Keratinocyte (primary cell): ENCODE results near the gene VEGFB. TPM values are rescaled to one million over a fixed set of nuclear protein-coding genes. Genes with fewer than 3 reads are reported as not detected.
A peak's percentile ranks its signal among the peaks of the same experiment; 100 is the strongest.

Experiments
- DNase-seq: peaks from one replicate; pipeline ENCODE4 v3.0.0-alpha.2; 2011; ENCODE audit warnings: low read depth, missing footprints, low spot score
- FAIRE-seq: peaks from 2 replicates; lab custom pipeline; 2011; peaks lifted over from hg19 to GRCh38; lab: Jason Lieb, UNC
- H2AFZ ChIP-seq: 2 replicates; pipeline ENCODE4 v1.6.0; 2012; ENCODE audit warnings: low read length, control low read depth, inconsistent platforms; ENCODE audit not compliant: control insufficient read depth
- H3K27ac ChIP-seq: 2 replicates; pipeline ENCODE4 v1.5.1; 2011; ENCODE audit warnings: low read length; ENCODE audit not compliant: control insufficient read depth, insufficient read depth
- H3K27me3 ChIP-seq: 3 replicates; pipeline ENCODE4 v1.6.0; 2011; ENCODE audit warnings: low read length; ENCODE audit not compliant: control insufficient read depth, insufficient read depth; ENCODE audit errors: extremely low read depth
- H3K36me3 ChIP-seq, 2 experiments: 2 replicates in 1 of 2; 3 replicates in 1 of 2; pipeline ENCODE4 v1.5.1; 2011; ENCODE audit warnings: low read length in 2 of 2, mild to moderate bottlenecking in 1 of 2; ENCODE audit not compliant: control insufficient read depth in 2 of 2, insufficient read depth in 2 of 2; ENCODE audit errors: extremely low read depth in 1 of 2
- H3K4me1 ChIP-seq: 3 replicates; pipeline ENCODE4 v1.5.1; 2011; ENCODE audit warnings: low read length; ENCODE audit not compliant: control insufficient read depth, insufficient read depth; ENCODE audit errors: extremely low read depth
- H3K4me2 ChIP-seq: 3 replicates; pipeline ENCODE4 v1.6.0; 2011; ENCODE audit warnings: low read depth, low read length; ENCODE audit not compliant: control insufficient read depth, insufficient read depth; ENCODE audit errors: extremely low read depth
- H3K4me3 ChIP-seq, 3 experiments: fragments of 200-600 bp in 1 of 3; sonication (generic) in 1 of 3; 2 replicates in 2 of 3; 3 replicates in 1 of 3; pipeline ENCODE4 v1.5.1; 2011 to 2016; ENCODE audit warnings: low read length in 3 of 3, mild to moderate bottlenecking in 3 of 3, control low read depth in 2 of 3, inconsistent platforms in 1 of 3, low read depth in 1 of 3, mixed read lengths in 1 of 3, mixed run types in 1 of 3, moderate library complexity in 1 of 3; ENCODE audit not compliant: control insufficient read depth in 2 of 3, insufficient read depth in 2 of 3; ENCODE audit errors: extremely low read depth in 1 of 3
- H3K79me2 ChIP-seq: 2 replicates; pipeline ENCODE4 v1.6.0; 2012; ENCODE audit warnings: low read length; ENCODE audit not compliant: control insufficient read depth, insufficient read depth
- H3K9ac ChIP-seq: 3 replicates; pipeline ENCODE4 v1.6.0; 2011; ENCODE audit warnings: low read length; ENCODE audit not compliant: control insufficient read depth, insufficient read depth; ENCODE audit errors: extremely low read depth
- H3K9me1 ChIP-seq: 3 replicates; pipeline ENCODE4 v1.6.0; 2011; ENCODE audit warnings: low read length; ENCODE audit not compliant: control insufficient read depth, insufficient read depth; ENCODE audit errors: extremely low read depth
- H3K9me3 ChIP-seq: 2 replicates; pipeline ENCODE4 v1.5.1; 2012; ENCODE audit warnings: low read depth, low read length; ENCODE audit not compliant: control insufficient read depth
- H4K20me1 ChIP-seq: 3 replicates; pipeline ENCODE4 v1.6.0; 2011; ENCODE audit warnings: low read length; ENCODE audit not compliant: control insufficient read depth, insufficient read depth; ENCODE audit errors: extremely low read depth
- EZH2 ChIP-seq: IDR thresholded peaks from one replicate; pipeline ENCODE4 v1.6.1; 2012; ENCODE audit warnings: inconsistent platforms, mild to moderate bottlenecking, low read length, moderate library complexity
- dilution Hi-C: fragments of 300-500 bp; cut with MboI; formaldehyde crosslinking; loops from one replicate; pipeline ENCODE4 v1.7.0; 2020; ENCODE audit warnings: low sequenced_read_pairs; ENCODE audit not compliant: extremely low pct_ligation_motif_present
- polyA plus RNA-seq, 5 experiments: library from polyadenylated mRNA; depleted of rRNA in 3 of 5; stranded (reverse) in 3 of 5; stranded (forward) in 1 of 5; unstranded in 1 of 5; fragments of >200 nt; gene quantifications; 1 replicate in 1 of 5; 2 replicates in 3 of 5; 3 replicates in 1 of 5; pipeline versions ENCODE4 v1.2.1 to v1.2.3, GENCODE V29; 2011 to 2012; ENCODE audit warnings: missing spikeins in 2 of 5, low read depth in 1 of 5, low replicate concordance in 1 of 5
- TF ChIP-seq, protein P1 (sequence below), 3 experiments: IDR thresholded peaks in 1 of 3; conservative IDR thresholded peaks in 1 of 3; optimal IDR thresholded peaks in 1 of 3; 2 replicates in 2 of 3; 3 replicates in 1 of 3; pipeline versions ENCODE3 to v1.5.1; 2011; ENCODE audit warnings: low read length in 3 of 3, mild to moderate bottlenecking in 3 of 3, moderate library complexity in 2 of 3, control low read depth in 1 of 3, inconsistent platforms in 1 of 3; ENCODE audit not compliant: insufficient read depth in 2 of 3; ENCODE audit errors: extremely low read depth in 1 of 3

The VEGFB gene
- polyA plus RNA-seq, 1 donor (not counting 4 experiments of a cell fraction or from before 2014, with no cell fraction given): 10.0 TPM

DNA sequence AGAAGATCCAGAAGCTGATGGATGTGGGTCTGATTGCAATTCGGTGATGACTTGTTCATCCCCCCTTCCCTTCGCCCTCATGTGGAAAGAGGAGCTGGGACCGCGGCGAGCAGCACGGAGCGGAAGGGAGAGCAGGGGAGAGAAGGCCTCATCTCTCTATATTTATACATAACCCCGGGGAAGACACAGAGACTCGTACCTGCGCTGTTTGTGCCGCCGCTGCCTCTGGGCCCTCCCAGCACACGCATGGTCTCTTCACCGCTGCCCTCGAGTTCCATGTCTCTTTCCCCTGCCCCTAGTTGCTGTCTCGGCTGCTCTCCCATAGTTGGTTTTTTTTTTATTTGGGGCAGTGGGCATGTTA lies 30.3 kb upstream of the VEGFB start:
- H3K36me3 ChIP-seq: peaks cover 35 to 52% of the 10 kb centered on the region in 2 experiments
- no peaks in the 10 kb centered on the region for H3K9me1 ChIP-seq
- no peak for FAIRE-seq
- H3K9ac ChIP-seq: no peak overlapping the region
- peaks cover 17% of the 10 kb centered on the region for H4K20me1 ChIP-seq
- no peaks in the 10 kb centered on the region for H3K4me1 ChIP-seq
- H2AFZ ChIP-seq: no peak overlapping the region
- H3K4me2 ChIP-seq: no peak overlapping the region
- H3K27me3 ChIP-seq: no peaks in the 10 kb centered on the region
- no peak for DNase-seq
- dilution Hi-C loops: no loop called here
- no peak overlapping the region for H3K27ac ChIP-seq
- TF ChIP-seq, protein P1, sequence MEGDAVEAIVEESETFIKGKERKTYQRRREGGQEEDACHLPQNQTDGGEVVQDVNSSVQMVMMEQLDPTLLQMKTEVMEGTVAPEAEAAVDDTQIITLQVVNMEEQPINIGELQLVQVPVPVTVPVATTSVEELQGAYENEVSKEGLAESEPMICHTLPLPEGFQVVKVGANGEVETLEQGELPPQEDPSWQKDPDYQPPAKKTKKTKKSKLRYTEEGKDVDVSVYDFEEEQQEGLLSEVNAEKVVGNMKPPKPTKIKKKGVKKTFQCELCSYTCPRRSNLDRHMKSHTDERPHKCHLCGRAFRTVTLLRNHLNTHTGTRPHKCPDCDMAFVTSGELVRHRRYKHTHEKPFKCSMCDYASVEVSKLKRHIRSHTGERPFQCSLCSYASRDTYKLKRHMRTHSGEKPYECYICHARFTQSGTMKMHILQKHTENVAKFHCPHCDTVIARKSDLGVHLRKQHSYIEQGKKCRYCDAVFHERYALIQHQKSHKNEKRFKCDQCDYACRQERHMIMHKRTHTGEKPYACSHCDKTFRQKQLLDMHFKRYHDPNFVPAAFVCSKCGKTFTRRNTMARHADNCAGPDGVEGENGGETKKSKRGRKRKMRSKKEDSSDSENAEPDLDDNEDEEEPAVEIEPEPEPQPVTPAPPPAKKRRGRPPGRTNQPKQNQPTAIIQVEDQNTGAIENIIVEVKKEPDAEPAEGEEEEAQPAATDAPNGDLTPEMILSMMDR (optimal IDR thresholded peaks at IDR 0.05 in 1 of 3, IDR thresholded peaks at IDR 0.05 in 1 of 3, conservative IDR thresholded peaks at IDR 0.05 in 1 of 3; ENCODE audit: extremely low read depth in 1 of 3, insufficient read depth in 2 of 3, low read length in 3 of 3): no peak
- TF ChIP-seq EZH2: no peak
- H3K79me2 ChIP-seq: no peaks in the 10 kb centered on the region
- no peak overlapping the region for H3K4me3 ChIP-seq
- H3K9me3 ChIP-seq: no peaks in the 10 kb centered on the region

DNA sequence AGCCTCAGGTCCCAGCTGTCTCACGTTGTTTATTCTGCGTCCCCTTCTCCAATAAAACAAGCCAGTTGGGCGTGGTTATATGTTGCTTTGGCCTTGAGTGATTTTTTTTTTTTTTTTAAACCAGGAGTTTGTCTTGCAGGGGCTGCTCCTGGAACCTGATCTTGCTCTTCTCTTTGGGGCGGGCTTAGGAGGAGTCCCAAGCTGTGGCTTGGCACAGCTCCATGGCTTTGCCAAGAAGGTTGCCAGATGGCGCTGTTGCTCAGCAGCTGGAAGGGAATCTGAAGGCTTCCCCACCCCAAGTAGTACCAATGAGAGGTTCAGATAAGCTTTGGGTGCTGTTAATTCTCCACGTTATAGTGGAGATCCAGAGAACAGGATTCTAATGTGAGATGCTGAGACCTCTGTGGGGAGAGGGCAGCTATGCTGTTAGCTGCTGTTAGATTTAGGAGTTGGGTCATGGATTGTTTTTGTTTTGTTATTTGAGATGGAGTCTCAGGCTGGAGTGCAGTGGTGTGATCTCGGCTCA lies 29.9 kb upstream of the VEGFB start:
- H3K4me2 ChIP-seq: no peak overlapping the region
- no peaks in the 10 kb centered on the region for H3K79me2 ChIP-seq
- peak; percentile 63 for FAIRE-seq
- no peaks in the 10 kb centered on the region for H3K9me3 ChIP-seq
- H3K9ac ChIP-seq: no peak overlapping the region
- H4K20me1 ChIP-seq: peaks cover 17% of the 10 kb centered on the region
- TF ChIP-seq, protein P1 (optimal IDR thresholded peaks at IDR 0.05 in 1 of 3, IDR thresholded peaks at IDR 0.05 in 1 of 3, conservative IDR thresholded peaks at IDR 0.05 in 1 of 3; ENCODE audit: extremely low read depth in 1 of 3, insufficient read depth in 2 of 3, low read length in 3 of 3): peak; percentile 82 to 88 (median 86)
- TF ChIP-seq EZH2: no peak
- no peaks in the 10 kb centered on the region for H3K4me1 ChIP-seq
- DNase-seq: peak; percentile 75
- no peaks in the 10 kb centered on the region for H3K9me1 ChIP-seq
- H2AFZ ChIP-seq: no peak overlapping the region
- H3K36me3 ChIP-seq: peaks cover 35 to 50% of the 10 kb centered on the region in 2 experiments
- no peak overlapping the region for H3K4me3 ChIP-seq
- no peak overlapping the region for H3K27ac ChIP-seq
- no peaks in the 10 kb centered on the region for H3K27me3 ChIP-seq
- dilution Hi-C loops: no loop called here
